Renal pelvis (tissue), 4 donors: ENCODE data around the gene ROBO2. TPM values are rescaled to one million over a fixed set of nuclear protein-coding genes. Genes with fewer than 3 reads are reported as not detected.
"Not testable (repeated sequence)": the region's sequence is repeated elsewhere in the genome, so short reads cannot be mapped to it uniquely, and the experiment has no call there.

Experiments
- DNase-seq: peaks from one replicate; pipeline ENCODE4 v3.0.0-alpha.2; 2013
- polyA plus RNA-seq, 3 donors: library from polyadenylated mRNA; unstranded; fragments of 120-200 nt; gene quantifications; one replicate each; pipeline ENCODE4 v1.2.1, GENCODE V29; 2013; ENCODE audit not compliant: insufficient read length in 3 of 3

Gene ROBO2
- polyA plus RNA-seq, 3 donors: 82.8 to 101 (median 88.0) TPM

DNA sequence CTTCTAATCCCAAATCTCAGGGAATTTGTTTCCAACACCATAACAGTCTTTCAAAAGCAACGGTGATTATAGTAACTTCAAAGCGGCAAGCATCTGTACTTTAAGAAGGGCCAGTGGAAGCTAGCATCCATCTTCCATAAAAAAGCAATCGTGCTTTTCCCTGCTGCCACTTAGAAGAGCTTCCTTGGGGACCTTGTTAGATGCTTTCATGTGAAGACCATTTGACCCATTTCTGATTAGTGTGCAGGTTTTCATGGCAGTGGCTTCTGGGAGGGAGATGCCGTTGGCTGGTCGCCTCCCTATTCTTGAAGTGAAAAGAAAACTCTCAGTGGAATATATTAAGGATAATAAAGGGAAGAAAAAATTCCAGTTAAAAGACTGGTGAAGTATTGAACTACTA is 354.1 kb downstream of the ROBO2 start:
- no peak for DNase-seq

DNA sequence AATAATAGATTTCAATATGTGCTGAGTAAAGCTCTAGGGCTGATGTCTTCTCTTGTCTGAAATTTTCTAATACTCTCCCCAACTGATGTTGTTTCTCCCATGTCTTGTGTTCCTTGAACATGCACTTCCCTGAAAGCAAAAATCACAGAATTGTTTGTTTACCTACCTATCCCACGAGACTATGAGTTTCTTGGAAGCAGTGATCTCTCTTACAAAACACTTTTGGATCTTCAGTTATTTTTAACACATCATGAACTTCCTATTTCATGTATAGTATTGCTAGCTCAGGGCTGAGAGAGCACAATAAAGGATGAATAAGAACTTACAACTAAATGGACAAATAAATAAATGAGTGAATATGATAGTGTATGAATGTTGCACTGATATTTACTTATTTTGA is 365.0 kb downstream of the ROBO2 start:
- DNase-seq: no peak

DNA sequence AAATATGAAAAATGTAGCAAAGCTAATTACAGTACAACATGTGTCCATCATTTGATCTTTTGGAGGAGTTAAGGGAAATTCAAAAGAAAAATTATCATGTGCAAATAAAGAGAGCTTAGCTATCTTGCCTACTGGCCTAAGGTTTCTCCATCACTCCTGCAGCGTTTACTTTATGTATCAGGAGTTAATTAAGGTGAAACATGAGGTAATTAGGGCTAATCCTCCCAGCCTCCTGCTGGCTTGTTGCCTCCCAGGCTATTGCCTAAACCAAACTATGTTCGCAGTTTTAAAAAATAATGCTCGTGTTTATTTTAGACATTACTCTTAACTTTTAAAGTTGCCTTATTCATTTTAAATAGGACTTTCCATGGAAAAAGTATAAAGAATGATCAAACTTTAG is 367.5 kb downstream of the ROBO2 start:
- DNase-seq: no peak

DNA sequence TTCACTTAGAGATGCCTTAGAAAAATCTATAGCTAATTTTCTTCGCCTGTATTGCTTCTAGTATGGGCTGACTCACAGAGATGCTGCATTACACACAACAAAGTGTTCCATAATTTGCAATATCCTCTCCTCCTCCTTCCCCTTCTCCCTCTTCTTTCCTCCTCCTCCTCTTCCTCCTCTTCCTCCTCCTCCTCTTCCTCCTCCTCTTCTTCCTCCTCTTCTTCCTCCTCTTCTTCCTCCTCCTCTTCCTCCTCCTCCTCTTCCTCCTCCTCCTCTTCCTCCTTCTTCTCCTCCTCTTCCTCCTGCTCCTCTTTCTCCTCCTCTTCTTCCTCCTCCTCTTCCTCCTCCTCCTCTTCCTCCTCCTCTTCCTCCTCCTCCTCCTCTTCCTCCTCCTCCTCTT is 370.4 kb downstream of the ROBO2 start:
- DNase-seq: not testable (repeated sequence)

DNA sequence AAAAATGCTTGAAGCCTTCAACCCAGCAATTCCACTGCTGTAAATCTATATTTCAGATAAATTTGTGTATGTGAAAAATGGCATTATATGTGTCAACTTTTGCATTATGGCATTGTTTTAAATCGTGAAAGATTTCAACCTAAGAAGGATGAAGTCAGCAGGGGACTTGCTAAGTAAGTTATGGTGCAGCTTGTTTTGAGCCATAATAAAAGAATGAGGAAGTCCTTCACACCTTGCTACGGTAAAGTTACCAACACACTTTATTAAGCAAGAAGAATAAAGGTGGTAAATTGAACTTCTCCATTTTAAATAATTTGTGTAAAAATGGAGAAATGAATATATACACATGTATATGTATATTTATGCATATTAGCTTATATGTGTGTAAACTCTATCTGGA is 371.4 kb downstream of the ROBO2 start:
- DNase-seq: no peak

DNA sequence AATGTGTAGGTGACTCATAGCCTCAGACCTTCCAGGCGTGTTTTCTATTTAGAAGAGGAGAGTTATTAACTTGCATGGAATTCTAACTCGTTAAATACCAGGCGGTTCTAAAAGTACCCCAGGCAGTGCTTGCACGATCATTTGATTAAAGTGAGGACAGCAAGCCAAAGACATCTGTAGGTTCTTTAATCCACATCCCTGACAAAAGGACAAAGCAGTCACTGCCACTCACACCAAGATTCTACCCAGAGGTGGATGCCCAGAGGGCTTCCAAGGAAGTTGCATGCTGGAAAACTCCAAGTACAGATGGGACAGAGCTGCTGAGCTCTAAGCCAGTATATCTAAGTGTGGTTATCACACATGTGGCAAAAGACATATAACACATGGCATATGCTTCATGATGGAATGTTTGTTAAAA is 372.1 kb downstream of the ROBO2 start:
- DNase-seq: no peak

DNA sequence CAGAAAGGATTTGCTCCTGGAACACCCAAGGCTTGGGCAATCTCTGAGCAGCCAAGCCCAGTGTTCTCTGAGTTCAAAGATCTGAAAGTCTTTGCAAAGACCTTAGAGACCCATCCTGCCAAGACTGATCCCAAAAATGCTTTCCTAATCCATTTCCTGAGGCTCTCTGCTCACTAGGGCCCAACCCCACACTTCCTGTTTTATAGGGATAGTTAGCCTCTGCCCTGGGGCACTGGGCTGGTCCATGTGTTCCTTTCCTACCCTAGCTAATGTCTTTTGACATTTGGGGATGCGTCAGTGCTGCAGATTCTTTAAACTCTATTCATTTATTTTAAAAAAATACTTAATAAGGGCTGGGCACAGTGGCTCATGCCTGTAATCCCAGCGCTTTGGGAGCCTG is 372.7 kb downstream of the ROBO2 start:
- no peak for DNase-seq

DNA sequence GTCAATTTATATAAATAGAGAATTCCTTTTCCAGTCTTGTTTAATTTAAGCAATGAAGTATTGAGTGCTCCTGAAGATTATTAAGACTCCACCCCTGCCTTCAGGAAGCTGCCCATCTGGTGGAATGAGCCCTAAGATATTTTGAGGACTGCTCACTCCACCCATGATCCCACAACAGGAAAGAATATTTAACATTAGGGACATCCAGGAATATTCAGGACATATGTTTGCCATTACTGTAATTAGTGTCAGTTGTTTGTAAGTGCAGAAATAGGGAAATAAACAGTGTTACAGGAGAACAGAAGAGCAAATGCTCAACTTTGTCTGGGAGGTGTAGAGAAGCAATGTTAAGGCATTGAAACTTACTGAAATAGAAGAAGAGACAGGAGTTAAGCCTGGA is 375.0 kb downstream of the ROBO2 start:
- no peak for DNase-seq

DNA sequence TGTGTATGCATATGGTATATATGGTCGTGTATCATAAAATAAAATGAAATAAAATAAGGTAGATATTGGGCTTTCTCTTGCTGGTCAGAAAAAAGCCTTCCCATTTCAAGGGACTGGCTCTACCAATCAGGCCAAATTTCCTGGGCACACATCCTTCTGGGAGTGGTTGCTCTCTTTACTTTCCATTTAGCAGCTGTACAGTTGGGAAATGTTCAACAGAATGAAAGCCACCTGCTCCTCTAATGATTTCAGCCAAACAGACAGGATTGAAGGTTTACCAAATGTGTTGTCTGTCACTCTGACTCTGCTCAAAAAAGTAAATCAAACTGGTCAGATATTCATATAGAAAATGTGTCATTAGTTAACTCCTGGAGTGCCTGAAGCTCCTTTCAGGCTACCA is 380.4 kb downstream of the ROBO2 start:
- no peak for DNase-seq

DNA sequence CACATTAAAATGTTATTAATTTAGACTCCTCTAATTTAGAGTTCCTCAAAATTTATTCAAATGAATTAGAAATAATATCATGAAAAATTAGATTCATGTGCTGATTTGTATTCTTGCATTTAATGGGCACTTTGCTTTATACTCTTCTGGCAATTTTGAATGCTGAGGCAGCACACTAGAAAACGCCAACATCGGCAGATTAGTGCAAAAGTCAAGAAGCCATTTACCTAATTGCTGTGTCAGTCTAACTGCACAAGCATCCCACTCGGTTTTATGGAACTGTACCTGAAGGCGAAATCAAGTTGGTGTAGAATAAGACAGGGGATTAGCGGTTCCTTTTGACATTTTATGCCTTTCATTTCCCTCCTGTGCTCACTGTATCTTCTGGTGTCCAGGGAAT is 382.0 kb downstream of the ROBO2 start:
- no peak for DNase-seq

DNA sequence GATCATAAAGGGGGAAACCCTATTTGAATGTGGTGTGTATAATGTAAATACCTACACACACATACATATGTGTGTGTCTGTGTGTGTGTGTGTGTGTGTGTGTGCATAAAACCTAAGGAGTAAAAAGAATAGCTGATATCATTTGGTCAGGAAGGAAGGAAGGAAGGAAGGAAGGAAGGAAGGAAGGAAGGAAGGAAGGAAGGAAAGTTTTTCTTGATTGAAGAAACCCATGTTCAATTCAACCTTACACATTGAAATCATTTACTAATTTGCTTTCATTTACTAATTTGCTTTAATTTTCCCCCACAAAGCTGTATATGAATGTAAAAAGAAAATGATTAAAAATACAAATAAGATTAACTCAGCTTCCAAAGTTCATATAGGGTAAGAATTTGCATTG is 386.6 kb downstream of the ROBO2 start:
- DNase-seq: no peak

DNA sequence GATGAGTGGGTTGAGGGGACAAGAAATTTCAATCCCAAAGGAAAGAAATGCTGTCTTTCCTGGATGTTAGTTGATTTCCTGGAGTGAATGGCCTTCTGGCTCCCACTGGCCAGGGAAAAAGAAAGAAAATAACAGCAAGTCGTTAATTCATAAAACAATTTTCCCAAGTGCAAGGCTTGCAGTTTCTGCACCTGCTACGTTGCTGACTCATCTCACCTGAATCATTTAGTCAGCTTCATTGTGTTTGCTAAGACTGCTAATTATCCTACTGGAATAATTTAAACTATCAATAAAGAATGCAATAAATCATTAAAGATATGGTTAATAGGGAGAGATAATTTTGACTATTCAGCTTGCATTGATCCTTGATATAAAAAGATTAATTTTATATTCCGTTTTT is 387.6 kb downstream of the ROBO2 start:
- DNase-seq: no peak

DNA sequence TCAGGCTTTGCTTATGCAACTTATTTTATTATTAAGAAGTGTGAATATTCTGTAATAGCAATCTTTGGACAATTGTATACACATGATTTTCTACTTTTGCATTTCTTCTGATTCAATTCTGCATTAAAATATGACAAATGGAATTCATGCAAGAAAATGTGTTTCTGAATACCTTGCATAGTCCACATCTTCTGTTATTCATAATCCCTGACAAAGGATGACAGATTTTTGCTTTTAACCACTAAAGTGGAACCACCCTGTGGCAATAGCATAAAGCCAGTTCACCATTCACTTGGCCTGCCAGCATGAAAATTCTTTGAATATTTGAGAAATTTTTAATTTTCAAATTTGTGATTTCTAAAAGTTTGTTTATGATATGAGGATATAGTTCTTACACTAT is 397.0 kb downstream of the ROBO2 start:
- DNase-seq: no peak

DNA sequence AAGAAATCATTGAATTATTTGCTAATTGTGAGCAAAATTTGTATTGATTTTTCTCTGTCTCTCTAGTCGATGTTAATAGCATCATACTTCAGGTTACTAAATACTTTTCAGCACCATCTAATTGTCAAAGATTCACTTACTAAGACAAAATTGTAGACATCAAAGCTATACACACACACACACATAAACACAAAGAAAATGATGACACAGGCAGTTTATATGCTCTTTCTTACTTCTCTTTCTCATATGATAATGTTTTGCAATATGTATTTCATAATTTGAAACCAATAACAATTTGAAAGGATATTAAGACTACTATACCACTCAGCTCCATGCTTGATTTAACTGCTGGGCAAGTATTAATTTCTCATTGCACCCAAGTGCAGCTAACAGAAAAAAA is 406.2 kb downstream of the ROBO2 start:
- no peak for DNase-seq

DNA sequence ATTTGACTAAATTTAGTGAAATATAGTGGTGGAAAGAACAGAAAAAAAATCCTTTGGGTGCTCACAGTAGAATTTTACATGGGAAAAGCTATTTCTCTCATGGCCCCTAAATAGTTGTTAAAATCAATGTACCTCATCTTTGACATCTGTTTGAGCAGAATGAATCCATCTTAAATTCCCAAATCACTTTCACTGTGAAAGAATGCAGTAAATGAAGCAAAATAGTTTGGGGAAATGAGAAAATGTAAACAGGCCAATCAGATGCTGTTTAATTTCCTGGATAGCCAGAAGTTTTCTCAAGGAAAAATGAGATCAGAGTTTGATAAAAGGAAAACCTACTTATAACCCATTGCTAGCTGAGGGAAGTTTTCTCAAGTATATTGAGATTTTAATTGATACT is 406.9 kb downstream of the ROBO2 start:
- DNase-seq: no peak

DNA sequence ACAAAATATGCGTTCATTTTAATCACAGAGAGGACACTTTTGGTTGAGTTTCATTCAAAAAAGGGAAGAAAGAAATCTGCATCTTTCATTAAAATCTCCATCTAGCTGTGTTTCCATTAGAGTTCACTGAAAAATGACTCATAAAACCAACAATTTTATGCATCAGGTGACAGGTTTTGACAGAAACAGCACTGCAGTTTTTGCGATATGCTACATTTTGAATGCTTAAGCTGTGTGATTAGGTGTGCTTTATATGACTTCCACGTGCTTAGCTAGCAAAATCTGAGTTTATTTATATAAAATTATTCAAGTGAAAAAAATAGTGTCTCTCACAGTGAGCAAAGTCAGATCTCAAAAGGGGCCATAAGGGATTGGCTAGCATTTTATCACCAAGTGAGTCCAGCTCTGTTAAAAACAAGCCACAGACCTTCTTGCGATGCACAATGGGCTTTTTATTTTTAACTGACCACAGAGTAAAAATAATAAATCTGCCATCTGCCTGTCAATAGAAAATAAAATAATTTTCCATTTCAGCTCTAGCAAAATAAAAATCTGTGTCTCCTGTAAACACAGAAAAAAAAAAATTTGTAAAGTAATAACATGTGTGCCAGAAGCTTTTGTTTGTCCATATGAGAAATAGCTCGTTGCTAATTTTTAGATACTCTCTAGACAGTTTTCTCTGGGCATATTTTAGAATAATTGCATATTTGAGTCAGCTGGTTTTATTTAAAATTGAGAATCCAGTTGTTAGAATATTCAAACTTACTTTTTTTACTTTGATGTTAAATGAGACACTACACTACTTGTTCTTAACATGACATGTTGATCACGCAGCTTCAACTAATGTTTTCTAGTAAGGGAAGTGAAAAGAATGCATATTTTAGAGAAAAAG is 409.8 kb downstream of the ROBO2 start:
- DNase-seq: no peak

DNA sequence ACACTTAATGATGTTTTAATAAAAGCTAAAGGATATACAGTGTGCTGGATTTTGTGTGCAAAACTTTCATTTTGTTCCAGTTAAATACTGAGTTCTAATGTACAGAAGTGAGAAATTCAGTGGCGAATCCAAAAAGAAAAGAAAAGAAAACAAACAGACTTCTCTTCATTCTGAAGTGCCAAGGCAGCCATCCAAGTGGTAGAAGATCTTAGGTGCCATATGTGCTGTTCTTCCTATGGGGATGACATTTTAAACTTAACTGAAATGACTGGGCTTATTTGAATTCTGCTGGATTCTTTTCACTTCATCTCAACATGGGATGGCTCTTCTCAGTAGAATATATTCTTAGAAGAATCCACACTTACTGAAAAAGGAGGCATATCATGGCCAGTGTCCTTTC is 416.5 kb downstream of the ROBO2 start:
- DNase-seq: no peak

DNA sequence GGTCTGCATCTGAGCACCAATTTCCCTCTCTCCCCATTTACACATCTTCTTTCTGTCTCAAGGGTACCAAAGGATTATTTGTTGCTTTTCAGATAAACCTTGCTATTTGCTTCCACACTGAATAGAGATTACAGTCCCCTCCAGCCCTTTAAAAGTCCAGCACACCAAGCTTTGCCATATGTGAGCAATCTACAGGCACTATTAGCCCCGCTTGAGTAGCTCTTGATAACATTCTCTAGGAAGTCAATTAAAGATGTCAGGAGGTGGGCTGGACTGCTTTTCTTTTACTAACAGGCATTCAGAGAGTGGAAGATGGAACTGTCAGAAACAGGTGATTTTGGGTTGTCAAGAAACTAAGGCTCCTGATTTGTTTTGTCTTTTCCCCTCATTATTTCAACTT is 417.0 kb downstream of the ROBO2 start:
- peak; percentile 20 for DNase-seq

DNA sequence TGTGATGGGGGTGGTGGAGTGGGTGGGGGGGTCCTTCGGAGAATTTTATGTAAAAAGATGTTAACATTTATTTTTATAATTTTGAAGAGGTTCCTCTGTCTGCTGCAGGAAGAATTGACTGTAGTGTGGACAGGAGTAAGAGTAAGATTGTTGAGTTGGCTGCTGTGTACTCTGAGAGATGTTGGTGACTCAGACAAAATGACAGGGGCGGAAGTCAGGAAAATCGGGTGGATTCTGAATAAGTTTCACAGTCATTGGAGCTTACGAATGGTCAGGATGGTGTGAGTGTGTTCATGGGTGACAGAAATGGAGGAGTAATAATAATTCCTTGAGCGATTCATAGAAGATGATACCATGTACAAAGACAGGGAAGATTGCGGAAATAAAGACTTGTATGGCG is 420.0 kb downstream of the ROBO2 start:
- no peak for DNase-seq

DNA sequence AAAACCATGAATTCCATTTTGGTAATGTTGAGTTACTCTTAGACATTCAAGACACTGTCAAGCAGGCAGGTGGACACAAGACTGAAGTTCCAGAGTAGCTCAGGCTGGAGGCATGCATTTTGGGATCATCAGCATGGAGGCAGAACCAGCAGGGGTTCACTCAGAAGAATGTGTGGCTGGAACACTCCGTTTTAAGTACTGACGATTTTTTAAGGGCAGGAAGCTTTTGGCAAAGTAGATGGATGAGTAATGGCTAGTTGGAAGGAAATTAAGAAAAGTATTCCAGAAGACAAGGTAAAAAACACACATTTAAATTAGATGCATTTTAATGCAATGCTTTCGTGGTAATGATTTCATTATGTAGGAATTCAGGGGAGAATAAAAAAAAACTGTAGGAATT is 420.4 kb downstream of the ROBO2 start:
- DNase-seq: no peak

DNA sequence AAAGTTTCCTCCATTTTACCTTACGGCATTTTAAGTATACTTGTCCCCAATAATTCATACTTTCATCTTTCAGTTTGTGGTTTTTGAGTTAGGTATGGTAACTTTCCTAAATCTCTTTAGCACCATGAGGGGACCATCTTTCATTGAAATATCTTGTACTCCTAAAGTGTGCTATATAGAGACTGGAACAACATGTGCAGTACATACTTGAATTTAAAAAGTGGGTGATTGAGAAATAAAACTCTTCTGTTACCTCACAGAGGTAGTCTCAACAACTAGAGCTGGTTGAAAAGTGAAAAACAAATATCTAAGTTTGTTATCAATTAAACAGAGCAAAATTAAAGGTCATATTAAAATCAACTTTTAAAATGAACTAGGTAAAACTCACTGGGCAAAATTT is 423.1 kb downstream of the ROBO2 start:
- no peak for DNase-seq

DNA sequence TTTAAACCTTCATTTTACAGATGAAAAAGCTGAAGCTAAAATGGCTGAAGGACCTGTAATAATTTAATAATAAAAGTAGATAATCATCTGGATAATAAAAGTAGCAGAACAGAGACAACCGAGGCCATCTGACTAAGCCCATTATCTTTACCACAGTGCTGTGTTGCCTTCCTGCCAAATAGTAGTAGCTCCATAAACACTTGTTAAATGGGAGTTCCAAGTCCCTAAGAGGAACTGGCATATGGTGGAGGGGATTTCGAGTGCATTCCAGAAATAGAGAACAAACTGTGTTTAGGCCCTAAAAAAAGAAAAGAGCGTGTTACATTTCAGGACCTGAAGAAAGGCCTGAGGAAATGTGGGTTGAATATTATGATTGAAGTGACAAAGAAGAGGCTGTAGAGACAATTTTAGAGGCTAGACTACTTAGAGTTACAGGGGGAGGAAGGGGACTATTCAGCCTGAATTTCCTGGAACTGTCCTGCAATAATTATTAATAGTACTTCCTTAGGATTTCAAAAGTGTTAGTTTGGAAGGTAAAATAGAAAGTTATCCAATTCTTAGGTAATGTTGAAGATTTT is 424.3 kb downstream of the ROBO2 start:
- DNase-seq: no peak

DNA sequence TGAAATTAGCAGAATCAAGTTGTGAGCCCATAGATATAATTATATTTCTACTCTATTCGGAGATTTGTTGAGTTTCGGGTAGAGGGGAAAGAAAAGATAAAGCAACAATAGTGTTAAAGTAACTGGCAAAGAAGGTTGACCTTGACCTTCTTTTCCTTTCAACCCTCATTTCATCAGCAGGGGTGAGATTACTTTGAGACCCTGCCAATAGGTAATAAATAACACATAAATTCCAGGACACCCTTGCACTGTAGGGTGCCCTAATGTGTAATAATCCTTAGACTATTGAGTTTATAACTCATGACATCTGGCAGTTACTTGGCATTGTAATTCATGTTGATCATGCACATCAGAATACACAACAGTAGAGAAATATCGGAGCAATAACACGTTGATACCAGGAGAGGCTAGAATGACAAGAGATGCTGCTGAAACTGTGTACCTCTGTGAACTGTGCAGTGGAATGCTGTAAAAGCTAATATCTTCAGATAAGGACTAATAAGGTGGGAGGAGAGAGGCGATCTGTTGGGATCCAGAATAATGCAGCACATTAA is 426.7 kb downstream of the ROBO2 start:
- no peak for DNase-seq
